Right lobe of liver (tissue), 6 donors: ENCODE results near the gene BMP2K. TPM values are rescaled to one million over a fixed set of nuclear protein-coding genes. Genes with fewer than 3 reads are reported as not detected.

ENCODE experiments used
- ATAC-seq, 4 donors: fragments of 200-7000 bp; cut with Tn5 transposase; one replicate each; pipeline ENCODE4 v1.9.1; 2020; ENCODE audit warnings: mild to moderate bottlenecking in 4 of 4, moderate library complexity in 4 of 4
- DNase-seq, 3 donors: peaks; one replicate each; pipeline ENCODE4 v3.0.0-alpha.2; 2020
- H3K27ac ChIP-seq, 3 donors: fragments of 200-600 bp; one replicate each; pipeline ENCODE4 v1.8.0; 2022
- H3K27me3 ChIP-seq, 2 donors: fragments of 200-600 bp; one replicate each; pipeline ENCODE4 v1.8.0; 2022
- H3K36me3 ChIP-seq, 4 donors: fragments of 200-600 bp; sonication (generic) in 1 of 4; one replicate each; pipeline versions ENCODE4 v1.5.1 to v1.8.0; 2017 to 2022; ENCODE audit warnings: control low read depth in 1 of 4
- H3K4me1 ChIP-seq, 4 donors: fragments of 200-600 bp; sonication (generic) in 1 of 4; one replicate each; pipeline versions ENCODE4 v1.5.1 to v1.8.0; 2017 to 2022; ENCODE audit warnings: control low read depth in 1 of 4
- H3K4me3 ChIP-seq, 3 donors: fragments of 200-600 bp; one replicate each; pipeline ENCODE4 v1.8.0; 2022
- H3K9me3 ChIP-seq, 4 donors: fragments of 200-600 bp; sonication (generic) in 1 of 4; one replicate each; pipeline versions ENCODE4 v1.5.1 to v1.8.0; 2017 to 2022; ENCODE audit warnings: control low read depth in 1 of 4
- CTCF ChIP-seq, 4 donors: fragments of 200-600 bp in 3 of 4; fragments of 450-650 bp in 1 of 4; IDR thresholded peaks; one replicate each; pipeline versions ENCODE4 v1.5.1 to v1.8.0; 2016 to 2022; ENCODE audit warnings: antibody characterized with exemption in 4 of 4, mild to moderate bottlenecking in 2 of 4
- POLR2A ChIP-seq: fragments of 450-650 bp; IDR thresholded peaks from one replicate; pipeline ENCODE4 v1.6.1; 2017; ENCODE audit warnings: antibody characterized with exemption, mild to moderate bottlenecking
- WGBS: methylation state at CpG from one replicate; pipeline ENCODE4 v1.1.6; 2018; ENCODE audit warnings: low coverage, low lambda C conversion rate; ENCODE audit not compliant: insufficient coverage; ENCODE audit errors: missing lambda C conversion rate; 5-methylcytosine and 5-hydroxymethylcytosine counted together
- intact Hi-C, 2 donors: fragments of 100-400 bp; cut with DNase I; formaldehyde crosslinking; loops; one replicate each; pipeline versions ENCODE4 v1.11.2 to v1.14.1; 2022
- total RNA-seq, 6 experiments: library from RNA; depleted of rRNA in 2 of 6; stranded (reverse); fragments of >200 nt in 2 of 6; fragmentation: NEBNext Ultra II Directional in 3 of 6; extraction: Animal tissue kit (Norgen Biotek cat#: 25700) in 3 of 6; gene quantifications; one replicate each; pipeline versions ENCODE4 v1.1.0 to v1.2.4, GENCODE V29; 2016 to 2023
- donor health status: DM: no; HTN: yes; CAD: no.
- donor health status: DM: no; HTN: no; CAD: no.
- donor health status: DM: no; HTN: no; CAD: no.
- donor health status: DM: no; HTN: yes; CAD: no.
- donor health status: DM: no; HTN: yes; CAD: no.

BMP2K gene
- total RNA-seq, 6 experiments from 2014 or later, result 13.1 to 23.3 (median 18.2) TPM

DNA sequence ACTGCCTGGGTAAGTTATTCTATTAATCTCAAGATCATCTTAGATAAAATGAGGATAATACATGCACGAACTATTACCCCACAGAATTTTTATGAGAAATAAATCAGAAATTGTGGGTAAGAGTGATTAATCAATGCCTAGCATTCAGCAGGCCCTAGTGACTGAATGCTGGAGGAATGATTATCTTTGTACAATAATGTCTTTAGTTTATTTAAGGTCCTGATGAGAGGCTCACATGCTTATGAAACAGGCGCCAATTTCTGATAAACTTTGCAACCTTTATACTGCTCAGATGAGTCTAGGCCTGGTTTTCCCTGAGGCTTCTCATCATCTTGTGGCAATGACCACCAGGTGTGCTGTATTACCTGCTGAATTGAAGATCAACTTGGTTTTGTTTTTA, 27.8 kb upstream of the BMP2K start:
- Histone ChIP-seq H3K27me3 (no peaks in the 10 kb centered on the region), H3K4me3 (no peak overlapping the region), H3K36me3 (no peaks in the 10 kb centered on the region), H3K4me1 (peaks cover 0 to 15% (median 5%) of the 10 kb centered on the region in 4 donors), H3K27ac (no peak overlapping the region), H3K9me3 (no peaks in the 10 kb centered on the region)
- TF ChIP-seq POLR2A (no peak), CTCF (IDR thresholded peaks at IDR 0.05) (no peak)
- DNase-seq, result no peak
- WGBS, result 76% methylated on average over 2 of the region's 2 CpGs
- ATAC-seq, result no peak
- intact Hi-C loops, result no loop called here

DNA sequence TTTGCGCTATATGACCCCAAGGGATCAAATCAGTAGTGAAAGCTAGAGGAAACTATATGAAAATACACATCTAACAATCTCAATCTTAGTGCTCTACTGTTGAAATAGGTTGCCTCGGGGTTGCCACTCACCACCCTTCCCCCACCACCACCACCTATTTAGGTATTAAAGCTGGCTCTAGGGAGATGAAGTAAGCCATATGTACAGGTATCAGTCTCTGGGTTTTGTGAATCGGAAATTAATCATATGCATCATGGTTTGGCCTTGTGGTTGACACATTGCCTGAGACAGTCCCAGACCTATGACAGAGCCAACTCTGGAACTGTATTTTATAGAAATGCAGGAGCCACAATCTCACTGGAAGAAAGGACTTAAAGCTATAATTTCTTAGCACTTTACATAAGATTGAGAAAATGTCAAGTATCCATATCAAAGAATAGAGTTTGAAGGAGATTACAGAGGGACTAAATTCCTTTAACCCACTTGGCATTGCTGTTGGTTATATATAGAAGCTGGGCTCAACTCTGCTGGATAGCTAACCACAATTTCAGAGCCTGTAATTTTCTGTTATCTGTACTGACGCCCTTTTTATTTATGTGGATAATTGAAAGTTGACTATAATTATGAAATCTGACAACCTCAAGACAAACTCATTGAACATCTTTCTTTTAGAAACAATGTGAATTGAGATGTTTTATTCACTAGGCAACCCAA, 26.7 kb upstream of the BMP2K start:
- H3K4me1 ChIP-seq, result peaks cover 0 to 15% (median 5%) of the 10 kb centered on the region in 4 donors
- no peak for TF ChIP-seq POLR2A
- TF ChIP-seq CTCF (IDR thresholded peaks at IDR 0.05), result no peak
- ATAC-seq (no peak), DNase-seq (no peak)
- no peaks in the 10 kb centered on the region for H3K9me3 ChIP-seq
- no peaks in the 10 kb centered on the region for H3K36me3 ChIP-seq
- intact Hi-C loops, result no loop called here
- H3K27me3 ChIP-seq, result no peaks in the 10 kb centered on the region
- 77% methylated on average over 4 of the region's 4 CpGs for WGBS
- H3K4me3 ChIP-seq, result no peak overlapping the region
- no peak overlapping the region for H3K27ac ChIP-seq

DNA sequence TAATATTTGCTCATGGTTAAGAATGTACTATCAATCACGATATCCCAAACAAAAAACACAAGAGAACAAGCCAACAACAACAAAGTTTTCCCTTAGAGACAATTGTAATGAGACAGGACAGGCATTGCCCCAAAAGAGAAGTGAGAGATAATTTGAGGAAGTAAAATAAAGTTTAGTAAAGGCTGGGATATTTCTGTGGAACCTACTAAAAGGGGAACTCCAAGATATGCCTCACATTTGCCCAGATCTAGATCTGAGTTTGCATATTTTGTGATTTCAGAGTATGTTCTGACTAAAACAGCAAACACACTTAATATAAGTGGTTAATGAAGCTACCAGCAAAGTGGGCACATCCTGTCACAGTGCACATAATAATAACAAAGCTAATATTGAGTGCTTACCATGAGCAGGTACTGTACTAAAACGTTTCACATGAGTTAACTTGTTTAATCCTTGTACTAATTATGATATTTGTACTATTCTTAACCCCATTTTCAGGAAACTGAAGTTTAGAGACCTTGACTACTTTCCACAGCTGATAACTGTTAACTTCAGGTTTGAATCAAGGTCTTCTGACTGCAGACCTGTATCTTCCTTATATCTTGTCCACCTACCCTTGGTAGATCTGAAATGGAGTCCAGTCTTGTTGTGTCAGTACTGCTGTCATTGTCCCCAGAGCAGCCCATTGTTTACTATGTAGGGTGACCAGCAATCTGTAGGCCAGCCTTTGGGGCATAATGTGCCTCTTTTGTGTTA, 26.0 kb upstream of the BMP2K start:
- Histone ChIP-seq H3K4me1 (peaks cover 0 to 15% (median 5%) of the 10 kb centered on the region in 4 donors), H3K9me3 (no peaks in the 10 kb centered on the region), H3K36me3 (no peaks in the 10 kb centered on the region), H3K4me3 (no peak overlapping the region), H3K27me3 (no peaks in the 10 kb centered on the region), H3K27ac (no peak overlapping the region)
- TF ChIP-seq POLR2A, result no peak
- TF ChIP-seq CTCF (IDR thresholded peaks at IDR 0.05), result no peak
- DNase-seq (no peak), ATAC-seq (peak; percentile 28 to 60 (median 42))
- 36% methylated on average over 2 of the region's 2 CpGs for WGBS
- intact Hi-C loops, result no loop called here

GRCh38 chr4:78753091-78753490, 23.1 kb upstream of the BMP2K start:
- no peak for TF ChIP-seq CTCF (IDR thresholded peaks at IDR 0.05)
- no peak for TF ChIP-seq POLR2A
- Histone ChIP-seq H3K9me3 (no peaks in the 10 kb centered on the region), H3K4me3 (no peak overlapping the region), H3K36me3 (no peaks in the 10 kb centered on the region), H3K4me1 (peaks cover 0 to 15% (median 5%) of the 10 kb centered on the region in 4 donors), H3K27ac (no peak overlapping the region), H3K27me3 (no peaks in the 10 kb centered on the region)
- 91% methylated on average over 1 of the region's 2 CpGs for WGBS
- no peak for ATAC-seq
- intact Hi-C loops, result no loop called here
- DNase-seq, result no peak
